GM12875 (cell line): ENCODE results near the gene GPR84.

Experiments
- H3K4me3 ChIP-seq: one replicate; pipeline ENCODE4 v1.5.1; 2011; ENCODE audit warnings: low read depth, low read length, control low read depth
- CTCF ChIP-seq: IDR thresholded peaks from 2 replicates; pipeline ENCODE4 v1.5.1; 2011; ENCODE audit warnings: low read depth, mild to moderate bottlenecking, control low read depth, inconsistent platforms, low read length, moderate library complexity, borderline replicate concordance; ENCODE audit not compliant: insufficient read depth

The GPR84 gene

GRCh38 chr12:54333420-54334034, 30.8 kb downstream of the GPR84 start:
- TF ChIP-seq CTCF, result no peak

GRCh38 chr12:54331461-54331860, 32.8 kb downstream of the GPR84 start:
- no peak overlapping the region for H3K4me3 ChIP-seq
- TF ChIP-seq CTCF, result no peak

More at GRCh38 chr12:54333420-54334034, 30.8 kb downstream of the GPR84 start:
- H3K4me3 ChIP-seq, result no peak overlapping the region

- TF ChIP-seq CTCF, result no peak
- no peak overlapping the region for H3K4me3 ChIP-seq
Observed at GRCh38 chr12:54330442-54330841, 33.8 kb downstream of the GPR84 start.

- no peak overlapping the region for H3K4me3 ChIP-seq
- no peak for TF ChIP-seq CTCF
Observed at GRCh38 chr12:54329759-54330158, 34.5 kb downstream of the GPR84 start.

- H3K4me3 ChIP-seq, result no peak overlapping the region
- no peak for TF ChIP-seq CTCF
Observed at GRCh38 chr12:54328595-54329337, 35.5 kb downstream of the GPR84 start.

GRCh38 chr12:54325442-54326109, 38.7 kb downstream of the GPR84 start:
- peak overlapping the region; percentile 79 for H3K4me3 ChIP-seq

- peak within 1 kb of the TSS; percentile 79 for H3K4me3 ChIP-seq
- TF ChIP-seq CTCF, result peak; percentile 73
Observed at GRCh38 chr12:54324617-54325441, 39.5 kb downstream of the GPR84 start, which contains the start of gene COPZ1. Gene COPZ1 (plus strand): TSS chr12:54325131. CDS start chr12:54325164, 33 bp downstream.
